ENCODE measurements around the gene CROCC2. TPM values are rescaled to one million over a fixed set of nuclear protein-coding genes. Genes with fewer than 3 reads are reported as not detected.

Gene CROCC2
- polyA plus RNA-seq, 1 donor = 0.09 TPM

DNA sequence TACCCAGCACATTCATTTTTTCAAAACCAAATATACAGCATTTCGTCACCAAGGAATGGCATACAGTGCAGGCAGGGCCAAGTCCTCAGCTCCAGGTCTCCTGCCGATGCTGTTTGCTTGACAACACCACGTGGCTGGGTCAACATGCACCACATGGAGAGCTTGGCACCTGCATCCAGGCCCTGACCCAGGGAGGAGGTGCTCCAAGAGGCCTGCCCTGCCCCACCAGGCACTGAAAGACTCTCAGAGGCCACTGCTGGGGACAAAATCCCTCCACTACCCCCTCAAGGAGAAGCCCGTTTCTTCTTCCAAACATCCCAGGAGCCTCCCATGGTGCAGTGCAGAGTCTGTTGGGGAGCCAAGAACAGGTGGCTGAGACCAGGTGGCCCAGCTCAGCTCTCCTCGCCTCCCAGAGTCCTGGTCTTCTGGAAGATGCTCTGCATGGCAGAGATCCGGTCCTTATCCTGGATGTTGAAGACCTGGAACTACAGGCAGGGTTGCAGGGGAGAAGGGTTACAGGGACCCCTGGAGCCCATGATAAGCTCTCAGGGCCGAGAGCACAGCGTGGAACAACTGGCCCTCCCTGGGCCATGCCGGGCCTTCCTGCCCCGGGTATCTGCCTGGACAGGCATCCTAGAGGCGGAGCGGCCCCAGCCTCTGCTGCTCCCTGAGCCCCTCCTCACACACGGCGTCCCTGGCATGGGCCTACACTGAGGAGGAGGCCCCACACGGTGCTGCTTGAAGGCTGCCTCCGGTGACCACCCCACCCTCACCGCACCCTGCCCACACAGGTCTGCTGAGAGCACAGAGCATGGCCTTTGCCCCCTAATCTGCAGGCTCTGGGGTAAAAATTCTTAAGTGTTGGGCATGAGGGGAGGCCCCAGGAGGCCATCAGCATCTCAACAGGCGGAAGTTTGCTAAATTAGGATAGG lies 19.2 kb upstream of the CROCC2 start:
- Histone ChIP-seq H3K4me3 (ENCODE audit: low read length) (no peak overlapping the region), H3K9me3 (ENCODE audit: control insufficient read depth, low read depth, low read length) (no peaks in the 10 kb centered on the region), H3K36me3 (ENCODE audit: control insufficient read depth, insufficient read depth, low read length) (no peaks in the 10 kb centered on the region), H3K27me3 (ENCODE audit: control insufficient read depth, insufficient read depth, low read length) (no peaks in the 10 kb centered on the region), H3K27ac (ENCODE audit: low read length) (peak overlapping the region; percentile 63), H3K4me1 (ENCODE audit: control insufficient read depth, insufficient read depth, low read length) (peaks cover 34% of the 10 kb centered on the region)
- DNase-seq = peak in 1 of 2 donors; percentile 80
- no CpG with 5 or more reads among the region's 18 CpGs for WGBS (ENCODE audit: insufficient coverage, low lambda C conversion rate)

DNA sequence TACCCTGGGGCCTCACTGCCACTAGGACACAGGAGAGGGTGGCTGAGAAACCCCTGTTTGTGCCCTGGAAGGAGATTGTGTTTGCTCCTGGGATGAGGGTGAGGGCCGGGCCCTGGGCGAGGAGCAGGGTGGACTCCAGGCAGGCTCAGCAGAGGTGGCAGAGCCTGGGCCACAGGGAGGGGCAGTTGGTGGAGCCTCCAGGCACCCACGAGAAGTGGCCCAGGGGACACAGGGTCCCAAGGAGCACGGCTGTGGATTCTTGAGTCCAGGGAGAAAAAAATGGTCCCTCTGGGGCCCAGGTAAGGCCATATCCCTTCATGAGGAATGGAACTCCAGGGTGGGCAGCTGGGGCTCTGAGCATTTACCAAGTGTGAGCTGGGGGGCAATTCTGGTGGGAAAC lies 18.5 kb upstream of the CROCC2 start:
- Histone ChIP-seq H3K4me3 (ENCODE audit: low read length) (no peak overlapping the region), H3K36me3 (ENCODE audit: control insufficient read depth, insufficient read depth, low read length) (no peaks in the 10 kb centered on the region), H3K27me3 (ENCODE audit: control insufficient read depth, insufficient read depth, low read length) (no peaks in the 10 kb centered on the region), H3K9me3 (ENCODE audit: control insufficient read depth, low read depth, low read length) (no peaks in the 10 kb centered on the region), H3K27ac (ENCODE audit: low read length) (peak overlapping the region; percentile 63), H3K4me1 (ENCODE audit: control insufficient read depth, insufficient read depth, low read length) (peaks cover 38% of the 10 kb centered on the region)
- no CpG with 5 or more reads among the region's 4 CpGs for WGBS (ENCODE audit: insufficient coverage, low lambda C conversion rate)
- DNase-seq = no peak

DNA sequence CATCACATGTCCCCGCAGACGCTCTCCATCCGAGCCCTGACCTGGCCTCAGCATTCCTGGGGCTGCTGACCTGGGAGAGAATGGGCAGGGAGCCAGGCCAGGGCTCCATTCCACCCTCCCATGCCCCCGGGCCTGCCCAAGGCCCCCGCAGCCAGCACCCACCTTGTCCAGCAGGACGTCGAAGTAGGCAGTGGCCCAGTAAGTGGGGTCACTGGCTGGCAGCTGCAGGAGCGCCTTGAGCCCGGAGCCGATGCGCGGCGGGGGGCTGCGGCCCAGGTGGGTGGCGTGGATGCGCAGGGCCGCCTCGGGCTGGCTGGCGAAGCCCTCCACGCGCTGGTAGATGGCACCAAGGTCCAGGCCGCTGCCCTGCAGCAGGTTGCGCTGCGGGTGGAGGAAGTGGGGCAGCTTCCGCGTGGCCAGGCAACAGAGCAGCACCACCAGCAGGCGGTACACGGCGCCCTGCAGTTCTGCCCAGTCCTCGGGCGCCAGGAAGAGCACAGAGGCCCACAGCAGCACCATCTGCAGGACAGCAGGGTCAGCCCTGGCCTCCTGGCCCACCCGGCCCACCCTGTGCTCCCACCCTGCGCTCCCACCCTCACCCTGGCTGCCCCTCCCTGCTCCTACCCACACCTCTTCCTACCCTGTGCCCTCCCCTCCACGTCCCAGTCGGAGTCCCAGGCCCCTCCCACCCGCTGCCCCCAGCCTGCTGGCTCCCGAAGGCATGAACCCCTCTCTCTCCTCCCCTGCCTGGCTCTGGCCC lies 17.8 kb upstream of the CROCC2 start:
- no CpG with 5 or more reads among the region's 37 CpGs for WGBS (ENCODE audit: insufficient coverage, low lambda C conversion rate)
- Histone ChIP-seq H3K4me3 (ENCODE audit: low read length) (no peak overlapping the region), H3K4me1 (ENCODE audit: control insufficient read depth, insufficient read depth, low read length) (peaks cover 44% of the 10 kb centered on the region), H3K9me3 (ENCODE audit: control insufficient read depth, low read depth, low read length) (no peaks in the 10 kb centered on the region), H3K27ac (ENCODE audit: low read length) (no peak overlapping the region), H3K36me3 (ENCODE audit: control insufficient read depth, insufficient read depth, low read length) (no peaks in the 10 kb centered on the region), H3K27me3 (ENCODE audit: control insufficient read depth, insufficient read depth, low read length) (no peaks in the 10 kb centered on the region)
- no peak for DNase-seq

DNA sequence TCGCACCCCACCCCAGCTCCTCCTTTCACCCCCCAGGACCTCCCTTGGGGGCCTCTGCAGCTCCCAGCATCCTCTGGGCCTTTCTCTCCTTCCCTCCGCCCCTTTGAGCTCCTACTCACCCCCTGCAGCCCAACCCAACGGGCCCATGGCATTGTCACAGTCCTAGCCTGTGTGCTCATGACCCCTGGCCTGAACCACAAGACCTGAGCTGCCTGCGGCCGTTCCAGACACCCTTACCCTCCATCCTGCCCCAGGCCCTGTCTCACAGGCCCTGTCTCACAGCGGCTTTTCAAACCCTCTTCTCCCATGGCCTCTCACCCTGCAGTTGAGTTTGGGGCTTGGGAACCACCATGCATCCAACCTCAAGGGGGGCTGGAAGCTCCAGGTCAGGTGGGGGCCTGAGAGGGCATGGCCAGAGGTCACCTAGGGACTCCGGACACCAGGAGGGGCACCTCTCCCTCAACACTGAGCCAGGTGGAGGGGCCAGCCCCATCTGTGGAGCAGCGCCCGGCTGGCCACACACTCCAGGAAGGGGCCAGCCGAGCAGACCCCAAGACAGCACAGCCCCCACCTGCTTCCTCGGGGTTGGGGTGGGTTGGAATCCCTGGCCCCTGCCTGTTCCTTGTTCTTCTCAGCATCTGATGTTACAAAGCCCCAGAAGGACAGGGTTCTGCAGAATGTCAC lies 17.1 kb upstream of the CROCC2 start:
- no peaks in the 10 kb centered on the region for H3K36me3 ChIP-seq (ENCODE audit: control insufficient read depth, insufficient read depth, low read length)
- no peak for DNase-seq
- no peak overlapping the region for H3K4me3 ChIP-seq (ENCODE audit: low read length)
- H3K9me3 ChIP-seq (ENCODE audit: control insufficient read depth, low read depth, low read length) = no peaks in the 10 kb centered on the region
- no CpG with 5 or more reads among the region's 11 CpGs for WGBS (ENCODE audit: insufficient coverage, low lambda C conversion rate)
- peaks cover 51% of the 10 kb centered on the region for H3K4me1 ChIP-seq (ENCODE audit: control insufficient read depth, insufficient read depth, low read length)
- no peaks in the 10 kb centered on the region for H3K27me3 ChIP-seq (ENCODE audit: control insufficient read depth, insufficient read depth, low read length)
- H3K27ac ChIP-seq (ENCODE audit: low read length) = no peak overlapping the region

DNA sequence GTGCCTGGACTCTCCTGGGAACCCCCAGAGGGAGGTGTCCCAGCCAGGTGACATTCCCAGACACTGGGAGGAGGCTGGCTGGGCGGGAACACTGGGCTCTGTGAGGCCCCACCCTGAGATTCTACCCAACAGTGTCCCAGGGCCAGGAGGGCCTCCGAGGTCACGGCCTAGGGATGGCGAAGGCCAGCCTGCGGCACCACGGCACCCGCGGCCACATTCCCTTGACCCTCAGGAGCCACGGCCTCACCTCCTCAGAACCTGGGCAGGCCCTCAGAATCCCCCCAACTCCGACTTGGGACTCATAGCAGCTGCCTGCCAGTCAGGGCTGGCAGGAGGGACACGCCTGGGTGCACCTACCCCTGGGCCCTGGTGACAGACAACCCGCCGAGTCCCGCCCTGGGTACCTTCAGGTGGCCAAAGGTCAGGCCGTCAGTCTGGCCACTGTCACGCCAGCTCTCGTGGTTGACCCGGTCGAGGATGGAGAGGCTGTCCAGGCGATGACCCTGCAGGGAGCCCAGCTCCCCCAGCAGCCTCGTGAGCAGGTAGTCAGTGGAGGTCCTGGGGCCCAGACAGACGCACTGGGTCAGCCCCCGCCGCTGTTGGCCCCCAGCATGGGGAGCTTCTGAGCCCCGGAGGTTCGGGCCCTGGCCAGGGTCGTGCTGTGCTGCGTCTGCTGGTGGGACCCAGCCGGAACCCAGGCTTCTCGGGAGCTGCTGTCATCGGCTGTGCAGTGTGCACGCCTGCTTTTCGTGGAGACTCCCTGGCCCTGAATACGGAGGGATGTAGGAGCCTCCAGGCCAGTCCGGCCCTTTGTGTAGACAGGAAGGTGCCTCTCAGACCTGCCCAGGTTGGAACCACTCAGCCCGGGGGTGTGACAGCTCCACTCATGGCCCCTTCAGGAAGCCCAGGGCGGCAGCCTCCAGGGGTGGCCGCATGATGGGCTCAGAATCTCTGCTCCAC lies 16.3 kb upstream of the CROCC2 start:
- Histone ChIP-seq H3K27ac (ENCODE audit: low read length) (no peak overlapping the region), H3K9me3 (ENCODE audit: control insufficient read depth, low read depth, low read length) (no peaks in the 10 kb centered on the region), H3K4me3 (ENCODE audit: low read length) (no peak overlapping the region), H3K4me1 (ENCODE audit: control insufficient read depth, insufficient read depth, low read length) (peaks cover 55% of the 10 kb centered on the region), H3K36me3 (ENCODE audit: control insufficient read depth, insufficient read depth, low read length) (no peaks in the 10 kb centered on the region), H3K27me3 (ENCODE audit: control insufficient read depth, insufficient read depth, low read length) (no peaks in the 10 kb centered on the region)
- peak in 1 of 2 donors; percentile 81 for DNase-seq
- no CpG with 5 or more reads among the region's 38 CpGs for WGBS (ENCODE audit: insufficient coverage, low lambda C conversion rate)

DNA sequence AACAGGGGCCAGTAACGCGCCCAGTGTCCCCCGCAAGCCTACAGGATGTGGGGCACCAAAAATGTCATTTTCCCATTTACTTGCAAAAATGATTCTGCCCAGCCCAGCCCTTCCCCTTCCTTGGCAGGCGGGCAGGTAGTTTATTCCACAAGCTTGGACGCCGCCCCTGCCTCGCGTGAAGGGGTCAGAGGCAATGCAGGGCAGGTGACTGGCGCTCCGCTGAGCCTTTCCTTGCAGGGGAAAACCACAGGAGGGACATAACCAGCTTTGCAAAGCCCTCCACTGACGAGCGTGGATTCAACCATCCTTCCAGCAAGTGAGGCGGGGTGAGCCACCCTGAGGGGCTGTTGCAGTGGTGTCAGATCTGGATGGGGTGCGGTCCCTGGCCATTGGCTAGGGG lies 15.4 kb upstream of the CROCC2 start:
- DNase-seq = no peak
- Histone ChIP-seq H3K27ac (ENCODE audit: low read length) (no peak overlapping the region), H3K27me3 (ENCODE audit: control insufficient read depth, insufficient read depth, low read length) (no peaks in the 10 kb centered on the region), H3K4me3 (ENCODE audit: low read length) (no peak overlapping the region), H3K9me3 (ENCODE audit: control insufficient read depth, low read depth, low read length) (no peaks in the 10 kb centered on the region), H3K36me3 (ENCODE audit: control insufficient read depth, insufficient read depth, low read length) (no peaks in the 10 kb centered on the region), H3K4me1 (ENCODE audit: control insufficient read depth, insufficient read depth, low read length) (peaks cover 63% of the 10 kb centered on the region)
- WGBS (ENCODE audit: insufficient coverage, low lambda C conversion rate) = no CpG with 5 or more reads among the region's 14 CpGs

DNA sequence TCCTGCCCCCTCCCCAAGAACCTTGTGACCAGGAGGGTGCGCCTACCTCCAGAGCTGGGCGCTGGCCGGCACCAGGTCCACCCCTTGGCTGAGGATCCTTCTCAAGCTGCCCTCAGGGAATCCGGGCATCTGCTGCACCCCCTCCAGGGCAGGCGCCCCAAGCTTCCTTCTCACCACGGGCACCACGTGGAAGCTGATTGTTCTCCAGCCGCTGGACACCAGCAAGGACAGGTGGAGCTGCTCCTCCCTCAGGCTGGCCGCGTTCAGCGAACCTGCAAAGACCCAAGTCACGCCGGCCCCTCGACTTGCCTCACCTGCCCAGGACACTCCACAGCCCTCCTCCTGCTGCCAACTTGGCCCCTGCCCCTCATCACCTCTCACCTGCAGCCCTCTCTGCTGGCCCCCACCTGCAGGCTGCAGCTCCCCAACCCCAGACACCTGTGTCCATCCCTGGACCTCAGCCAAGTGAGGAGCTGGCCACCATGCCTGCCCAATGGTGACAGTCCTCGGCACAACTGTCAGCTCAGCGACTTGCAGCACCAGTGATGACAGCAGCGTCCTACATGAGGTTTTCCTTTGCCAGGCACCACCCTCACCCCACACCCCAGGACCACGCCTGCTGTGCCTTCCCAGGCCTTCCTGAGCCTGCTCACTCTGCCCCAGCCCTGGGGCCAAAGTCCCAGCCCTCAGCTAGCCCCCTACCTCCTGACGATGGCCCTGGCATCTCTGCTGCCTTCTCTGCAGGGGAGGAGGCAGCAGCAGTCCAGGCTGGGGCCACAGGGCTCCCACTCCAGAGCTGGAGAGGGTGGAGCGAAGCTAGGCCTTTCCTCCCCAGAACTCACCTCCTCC lies 14.4 kb upstream of the CROCC2 start:
- Histone ChIP-seq H3K27ac (ENCODE audit: low read length) (no peak overlapping the region), H3K36me3 (ENCODE audit: control insufficient read depth, insufficient read depth, low read length) (no peaks in the 10 kb centered on the region), H3K4me1 (ENCODE audit: control insufficient read depth, insufficient read depth, low read length) (peaks cover 67% of the 10 kb centered on the region), H3K9me3 (ENCODE audit: control insufficient read depth, low read depth, low read length) (no peaks in the 10 kb centered on the region), H3K4me3 (ENCODE audit: low read length) (no peak overlapping the region), H3K27me3 (ENCODE audit: control insufficient read depth, insufficient read depth, low read length) (no peaks in the 10 kb centered on the region)
- no peak for DNase-seq
- WGBS (ENCODE audit: insufficient coverage, low lambda C conversion rate) = no CpG with 5 or more reads among the region's 20 CpGs

DNA sequence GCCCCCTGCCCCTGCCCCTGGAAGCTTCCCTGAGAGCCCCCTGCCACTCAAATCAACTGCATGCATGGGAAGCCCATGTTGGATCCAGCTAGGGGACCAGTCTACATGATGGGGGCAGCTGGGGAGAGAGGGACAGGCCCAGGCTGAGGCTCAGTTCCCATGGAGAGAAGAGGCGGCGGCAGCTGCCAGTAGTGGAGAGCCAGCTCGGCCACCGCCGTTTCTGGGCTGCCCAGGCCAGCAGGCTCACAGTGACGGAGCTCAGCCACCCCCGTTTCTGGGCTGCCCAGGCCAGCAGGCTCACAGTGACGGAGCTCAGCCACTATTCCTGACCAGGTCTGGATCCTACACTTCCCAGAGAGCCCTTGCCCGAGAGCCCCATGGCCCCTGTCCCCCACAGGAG lies 13.8 kb upstream of the CROCC2 start:
- no peaks in the 10 kb centered on the region for H3K9me3 ChIP-seq (ENCODE audit: control insufficient read depth, low read depth, low read length)
- no peak for DNase-seq
- no peaks in the 10 kb centered on the region for H3K27me3 ChIP-seq (ENCODE audit: control insufficient read depth, insufficient read depth, low read length)
- H3K36me3 ChIP-seq (ENCODE audit: control insufficient read depth, insufficient read depth, low read length) = no peaks in the 10 kb centered on the region
- WGBS (ENCODE audit: insufficient coverage, low lambda C conversion rate) = no CpG with 5 or more reads among the region's 9 CpGs
- H3K4me1 ChIP-seq (ENCODE audit: control insufficient read depth, insufficient read depth, low read length) = peaks cover 67% of the 10 kb centered on the region
- no peak overlapping the region for H3K27ac ChIP-seq (ENCODE audit: low read length)
- H3K4me3 ChIP-seq (ENCODE audit: low read length) = no peak overlapping the region

DNA sequence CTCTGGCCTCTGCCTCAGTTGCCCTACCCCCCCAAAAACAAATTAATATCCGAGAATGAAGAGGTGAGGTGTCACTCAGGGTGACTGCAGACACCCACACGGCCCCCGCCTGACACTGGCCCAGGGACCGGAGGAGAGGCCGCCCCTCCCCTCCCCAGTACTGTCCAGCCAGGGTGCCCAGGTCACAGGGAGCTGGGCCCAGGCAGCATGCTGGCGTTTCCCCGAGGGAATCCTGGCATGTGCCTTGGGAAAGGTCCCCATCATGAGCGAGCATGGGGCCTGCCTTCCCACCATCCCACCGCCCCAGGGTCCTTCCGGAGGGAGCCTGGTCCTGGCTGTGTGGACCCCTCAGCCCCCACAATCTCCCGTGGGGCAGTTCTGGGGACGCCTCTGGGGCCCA lies 13.2 kb upstream of the CROCC2 start:
- no peaks in the 10 kb centered on the region for H3K36me3 ChIP-seq (ENCODE audit: control insufficient read depth, insufficient read depth, low read length)
- WGBS (ENCODE audit: insufficient coverage, low lambda C conversion rate) = no CpG with 5 or more reads among the region's 12 CpGs
- H3K4me3 ChIP-seq (ENCODE audit: low read length) = no peak overlapping the region
- H3K9me3 ChIP-seq (ENCODE audit: control insufficient read depth, low read depth, low read length) = no peaks in the 10 kb centered on the region
- no peak for DNase-seq
- peaks cover 67% of the 10 kb centered on the region for H3K4me1 ChIP-seq (ENCODE audit: control insufficient read depth, insufficient read depth, low read length)
- no peaks in the 10 kb centered on the region for H3K27me3 ChIP-seq (ENCODE audit: control insufficient read depth, insufficient read depth, low read length)
- H3K27ac ChIP-seq (ENCODE audit: low read length) = no peak overlapping the region

All from large intestine (tissue), 3 donors.